ENCODE measurements around the gene DMXL1. TPM values are rescaled to one million over a fixed set of nuclear protein-coding genes. Genes with fewer than 3 reads are reported as not detected.

DMXL1 gene
- total and polyA plus RNA-seq, 4 donors = 8.8 to 125 (median 27.0) TPM

- 55 to 64% methylated on average over 5 of the region's 5 CpGs for WGBS, 2 donors
- H3K4me1 ChIP-seq (ENCODE audit: control insufficient read depth in 5 of 5, insufficient read depth in 5 of 5, low read length in 5 of 5) = peaks cover 3 to 22% (median 13%) of the 10 kb centered on the region in 5 donors
- ATAC-seq (ENCODE audit: insufficient read depth, low FRiP score) (peak; percentile 50), DNase-seq (no peak)
- no peaks in the 10 kb centered on the region for H3K36me3 ChIP-seq (ENCODE audit: control insufficient read depth in 4 of 4, insufficient read depth in 4 of 4, low read length in 4 of 4)
- no peak for TF ChIP-seq CTCF (IDR thresholded peaks at IDR 0.05; ENCODE audit: control extremely low read depth, extremely low read depth)
- H3K27ac ChIP-seq (ENCODE audit: low read depth in 1 of 2, low read length in 1 of 2) = no peak overlapping the region
- no peaks in the 10 kb centered on the region for H3K9me3 ChIP-seq (ENCODE audit: control insufficient read depth in 4 of 4, insufficient read depth in 3 of 4, low read length in 3 of 4)
- H3K27me3 ChIP-seq (ENCODE audit: control insufficient read depth in 3 of 3, insufficient read depth in 3 of 3, low read length in 2 of 3) = no peaks in the 10 kb centered on the region
- H3K4me3 ChIP-seq = no peak overlapping the region
- H3K9ac ChIP-seq (ENCODE audit: insufficient read depth in 1 of 2, low read length in 2 of 2) = no peak overlapping the region
These were observed 203.3 kb downstream of the DMXL1 start for GRCh38 chr5:119274030-119274766.

GRCh38 chr5:119274767-119275130 lies 203.9 kb downstream of the DMXL1 start:
- no peak for ATAC-seq (ENCODE audit: insufficient read depth, low FRiP score)
- no peak overlapping the region for H3K9ac ChIP-seq (ENCODE audit: insufficient read depth in 1 of 2, low read length in 2 of 2)
- no peak for DNase-seq
- H3K27ac ChIP-seq (ENCODE audit: low read depth in 1 of 2, low read length in 1 of 2) = no peak overlapping the region
- no peaks in the 10 kb centered on the region for H3K9me3 ChIP-seq (ENCODE audit: control insufficient read depth in 4 of 4, insufficient read depth in 3 of 4, low read length in 3 of 4)
- no peak for TF ChIP-seq CTCF (IDR thresholded peaks at IDR 0.05; ENCODE audit: control extremely low read depth, extremely low read depth)
- H3K27me3 ChIP-seq (ENCODE audit: control insufficient read depth in 3 of 3, insufficient read depth in 3 of 3, low read length in 2 of 3) = no peaks in the 10 kb centered on the region
- H3K36me3 ChIP-seq (ENCODE audit: control insufficient read depth in 4 of 4, insufficient read depth in 4 of 4, low read length in 4 of 4) = no peaks in the 10 kb centered on the region
- no peak overlapping the region for H3K4me3 ChIP-seq
- H3K4me1 ChIP-seq (ENCODE audit: control insufficient read depth in 5 of 5, insufficient read depth in 5 of 5, low read length in 5 of 5) = peaks cover 0 to 18% (median 10%) of the 10 kb centered on the region in 5 donors

GRCh38 chr5:119275146-119275545 lies 204.3 kb downstream of the DMXL1 start:
- ATAC-seq (ENCODE audit: insufficient read depth, low FRiP score) (no peak), DNase-seq (no peak)
- whole genome bisulfite sequencing, 2 donors = 41 to 81% methylated on average over 6 of the region's 6 CpGs
- Histone ChIP-seq H3K27me3 (ENCODE audit: control insufficient read depth in 3 of 3, insufficient read depth in 3 of 3, low read length in 2 of 3) (no peaks in the 10 kb centered on the region), H3K36me3 (ENCODE audit: control insufficient read depth in 4 of 4, insufficient read depth in 4 of 4, low read length in 4 of 4) (no peaks in the 10 kb centered on the region), H3K9ac (ENCODE audit: insufficient read depth in 1 of 2, low read length in 2 of 2) (no peak overlapping the region), H3K4me3 (no peak overlapping the region), H3K27ac (ENCODE audit: low read depth in 1 of 2, low read length in 1 of 2) (peak overlapping the region; percentile 15 to 40), H3K4me1 (ENCODE audit: control insufficient read depth in 5 of 5, insufficient read depth in 5 of 5, low read length in 5 of 5) (peaks cover 0 to 18% (median 10%) of the 10 kb centered on the region in 5 donors), H3K9me3 (ENCODE audit: control insufficient read depth in 4 of 4, insufficient read depth in 3 of 4, low read length in 3 of 4) (no peaks in the 10 kb centered on the region)
- TF ChIP-seq CTCF (IDR thresholded peaks at IDR 0.05; ENCODE audit: control extremely low read depth, extremely low read depth) = no peak
